Measurements from ENCODE around the gene ENHO.

Gene ENHO

GRCh38 chr9:34522091-34522887, 501 bp downstream of the ENHO start:
- no peak for DNase-seq

GRCh38 chr9:34521406-34522045, 1.3 kb downstream of the ENHO start:
- DNase-seq, result no peak

- no peak for DNase-seq
Observed at GRCh38 chr9:34520505-34521385, 2.0 kb downstream of the ENHO start.

GRCh38 chr9:34520096-34520495, 2.7 kb downstream of the ENHO start:
- no peak for DNase-seq

GRCh38 chr9:34519321-34520020, 3.3 kb downstream of the ENHO start:
- DNase-seq, result no peak

- DNase-seq, result no peak
Observed at GRCh38 chr9:34518896-34519295, 3.9 kb downstream of the ENHO start.

- no peak for DNase-seq
Observed at GRCh38 chr9:34518110-34518616, 4.6 kb downstream of the ENHO start.

GRCh38 chr9:34517185-34517584, 5.6 kb downstream of the ENHO start:
- no peak for DNase-seq

GRCh38 chr9:34515959-34516358, 6.8 kb downstream of the ENHO start:
- DNase-seq, result no peak

- no peak for DNase-seq
Observed at GRCh38 chr9:34514816-34515215, 8.0 kb downstream of the ENHO start.

GRCh38 chr9:34514401-34514800, 8.4 kb downstream of the ENHO start:
- DNase-seq, result no peak

- DNase-seq, result peak; percentile 34
Observed at GRCh38 chr9:34513567-34514214, 9.1 kb downstream of the ENHO start.

- DNase-seq, result no peak
Observed at GRCh38 chr9:34512131-34513078, 10.4 kb downstream of the ENHO start.

GRCh38 chr9:34510497-34511468, 12.0 kb downstream of the ENHO start:
- DNase-seq, result no peak

GRCh38 chr9:34508951-34509350, 13.8 kb downstream of the ENHO start:
- no peak for DNase-seq

GRCh38 chr9:34508463-34508862, 14.3 kb downstream of the ENHO start:
- no peak for DNase-seq

- DNase-seq, result no peak
Observed at GRCh38 chr9:34507966-34508365, 14.8 kb downstream of the ENHO start.

- DNase-seq, result no peak
Observed at GRCh38 chr9:34507556-34507955, 15.2 kb downstream of the ENHO start.

- DNase-seq, result no peak
Observed at GRCh38 chr9:34506623-34507022, 16.2 kb downstream of the ENHO start.
